Parathyroid adenoma (tissue), 2 donors: ENCODE measurements around the gene ARHGAP1.

Experiments used
- H2AFZ ChIP-seq: fragments of 300-600 bp; sonication (generic); one replicate; pipeline ENCODE4 v1.7.0; 2017; ENCODE audit warnings: antibody characterized with exemption, mild to moderate bottlenecking
- H3K27ac ChIP-seq: fragments of 300-600 bp; sonication (generic); one replicate; pipeline ENCODE4 v1.7.0; 2017
- H3K27me3 ChIP-seq: fragments of 300-600 bp; sonication (generic); one replicate; pipeline ENCODE4 v1.7.0; 2017; ENCODE audit warnings: low read length; ENCODE audit not compliant: control insufficient read depth, insufficient read depth
- H3K36me3 ChIP-seq: fragments of 300-600 bp; sonication (generic); one replicate; pipeline ENCODE4 v1.7.0; 2017; ENCODE audit warnings: low read length; ENCODE audit not compliant: control insufficient read depth, insufficient read depth
- H3K4me1 ChIP-seq: fragments of 300-600 bp; sonication (generic); one replicate; pipeline ENCODE4 v1.7.0; 2017; ENCODE audit warnings: control low read depth
- H3K4me2 ChIP-seq: fragments of 300-600 bp; sonication (generic); one replicate; pipeline ENCODE4 v1.7.0; 2017; ENCODE audit warnings: low read length
- H3K4me3 ChIP-seq: fragments of 300-600 bp; sonication (generic); one replicate; pipeline ENCODE4 v1.7.0; 2017; ENCODE audit warnings: low read depth, low read length
- H3K79me2 ChIP-seq: fragments of 300-600 bp; sonication (generic); one replicate; pipeline ENCODE4 v1.7.0; 2017; ENCODE audit warnings: control low read depth
- H3K9ac ChIP-seq: fragments of 300-600 bp; sonication (generic); one replicate; pipeline ENCODE4 v1.7.0; 2017; ENCODE audit warnings: mild to moderate bottlenecking
- H3K9me3 ChIP-seq: fragments of 300-600 bp; sonication (generic); one replicate; pipeline ENCODE4 v1.7.0; 2017; ENCODE audit warnings: low read length; ENCODE audit not compliant: control insufficient read depth
- TF ChIP-seq, protein P1 (sequence below): fragments of 300-600 bp; sonication (generic); IDR thresholded peaks from one replicate; pipeline ENCODE4 v1.7.0; 2017; ENCODE audit warnings: antibody characterized with exemption, mild to moderate bottlenecking
- donor health status: primary hyperparathyroidism.

Gene ARHGAP1

DNA sequence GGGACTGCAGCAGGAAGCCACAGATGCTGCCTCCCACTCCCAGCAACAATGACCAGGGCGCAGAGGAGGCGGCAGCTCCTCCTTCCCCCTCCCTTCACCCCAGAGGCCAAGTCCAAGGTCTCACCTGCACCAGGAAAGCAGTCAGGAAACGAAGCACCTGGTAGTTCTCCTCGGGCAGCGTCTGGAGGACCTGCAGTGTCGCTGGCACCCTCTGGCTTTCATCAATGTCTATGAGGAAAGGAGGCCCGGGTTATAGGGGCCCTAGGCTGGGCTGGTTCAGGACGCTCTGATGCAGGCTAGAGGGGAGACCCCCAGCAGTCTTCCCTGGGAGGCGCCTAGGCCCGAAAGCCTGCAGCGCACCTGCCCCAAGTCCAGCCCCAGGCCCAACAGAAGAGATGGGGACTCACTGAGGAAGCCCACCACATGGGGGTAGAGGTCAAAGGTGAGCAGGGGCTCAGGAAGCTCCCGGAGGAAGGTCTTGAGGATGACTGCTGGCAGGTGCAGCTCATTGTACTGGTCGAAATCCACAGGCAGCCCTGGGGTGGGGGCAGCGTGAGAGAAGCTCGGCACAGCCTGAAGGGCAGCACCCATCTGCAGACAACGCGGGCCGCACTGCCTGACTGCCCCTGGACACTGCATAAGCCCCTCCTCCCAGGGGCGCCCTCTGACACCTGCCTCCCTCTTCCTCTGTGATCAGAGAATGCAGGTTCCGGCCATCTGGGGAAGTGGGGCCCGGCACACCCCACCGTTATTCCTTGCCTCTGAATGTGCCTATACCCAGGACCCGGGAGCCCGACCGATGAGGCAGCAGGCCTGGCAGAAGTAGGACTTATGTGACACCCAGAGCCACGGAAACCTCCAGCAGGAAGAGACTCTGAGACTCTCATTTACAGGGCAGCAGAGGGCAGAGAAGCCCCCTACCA, 20.9 kb downstream of the ARHGAP1 start:
- Histone ChIP-seq H3K79me2 (no peaks in the 10 kb centered on the region), H3K4me1 (peaks cover 4% of the 10 kb centered on the region), H3K9me3 (no peaks in the 10 kb centered on the region), H3K27ac (no peak overlapping the region), H3K9ac (no peak overlapping the region), H3K36me3 (no peaks in the 10 kb centered on the region), H3K4me2 (no peak overlapping the region), H2AFZ (no peak overlapping the region), H3K27me3 (no peaks in the 10 kb centered on the region), H3K4me3 (no peak overlapping the region)
- TF ChIP-seq, protein P1, sequence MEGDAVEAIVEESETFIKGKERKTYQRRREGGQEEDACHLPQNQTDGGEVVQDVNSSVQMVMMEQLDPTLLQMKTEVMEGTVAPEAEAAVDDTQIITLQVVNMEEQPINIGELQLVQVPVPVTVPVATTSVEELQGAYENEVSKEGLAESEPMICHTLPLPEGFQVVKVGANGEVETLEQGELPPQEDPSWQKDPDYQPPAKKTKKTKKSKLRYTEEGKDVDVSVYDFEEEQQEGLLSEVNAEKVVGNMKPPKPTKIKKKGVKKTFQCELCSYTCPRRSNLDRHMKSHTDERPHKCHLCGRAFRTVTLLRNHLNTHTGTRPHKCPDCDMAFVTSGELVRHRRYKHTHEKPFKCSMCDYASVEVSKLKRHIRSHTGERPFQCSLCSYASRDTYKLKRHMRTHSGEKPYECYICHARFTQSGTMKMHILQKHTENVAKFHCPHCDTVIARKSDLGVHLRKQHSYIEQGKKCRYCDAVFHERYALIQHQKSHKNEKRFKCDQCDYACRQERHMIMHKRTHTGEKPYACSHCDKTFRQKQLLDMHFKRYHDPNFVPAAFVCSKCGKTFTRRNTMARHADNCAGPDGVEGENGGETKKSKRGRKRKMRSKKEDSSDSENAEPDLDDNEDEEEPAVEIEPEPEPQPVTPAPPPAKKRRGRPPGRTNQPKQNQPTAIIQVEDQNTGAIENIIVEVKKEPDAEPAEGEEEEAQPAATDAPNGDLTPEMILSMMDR, result no peak

DNA sequence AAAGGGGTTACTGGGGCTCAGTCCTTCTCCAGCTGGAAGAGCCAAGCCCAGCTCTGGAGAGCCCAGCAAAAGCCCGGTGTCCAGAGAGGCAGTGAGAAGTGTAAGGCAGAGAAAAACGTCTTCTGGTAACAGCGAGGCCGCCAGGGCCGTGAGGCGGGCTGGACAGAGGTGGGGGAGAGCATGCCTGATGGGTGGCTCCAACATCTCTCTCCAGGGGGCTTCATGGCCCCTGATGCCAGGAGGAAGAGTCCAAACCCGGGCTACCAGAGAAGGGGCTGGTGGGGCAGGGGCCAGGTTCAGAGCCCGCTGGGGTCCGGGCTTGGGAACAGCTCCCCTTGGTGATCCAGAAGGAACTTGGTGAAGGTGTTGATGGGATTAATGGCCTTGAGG, 21.7 kb downstream of the ARHGAP1 start:
- no peak overlapping the region for H3K27ac ChIP-seq
- H3K36me3 ChIP-seq, result no peaks in the 10 kb centered on the region
- no peaks in the 10 kb centered on the region for H3K9me3 ChIP-seq
- H3K27me3 ChIP-seq, result no peaks in the 10 kb centered on the region
- TF ChIP-seq, protein P1, result no peak
- no peak overlapping the region for H3K9ac ChIP-seq
- no peak overlapping the region for H3K4me3 ChIP-seq
- H3K4me2 ChIP-seq, result no peak overlapping the region
- no peaks in the 10 kb centered on the region for H3K79me2 ChIP-seq
- H3K4me1 ChIP-seq, result peaks cover 4% of the 10 kb centered on the region
- no peak overlapping the region for H2AFZ ChIP-seq

DNA sequence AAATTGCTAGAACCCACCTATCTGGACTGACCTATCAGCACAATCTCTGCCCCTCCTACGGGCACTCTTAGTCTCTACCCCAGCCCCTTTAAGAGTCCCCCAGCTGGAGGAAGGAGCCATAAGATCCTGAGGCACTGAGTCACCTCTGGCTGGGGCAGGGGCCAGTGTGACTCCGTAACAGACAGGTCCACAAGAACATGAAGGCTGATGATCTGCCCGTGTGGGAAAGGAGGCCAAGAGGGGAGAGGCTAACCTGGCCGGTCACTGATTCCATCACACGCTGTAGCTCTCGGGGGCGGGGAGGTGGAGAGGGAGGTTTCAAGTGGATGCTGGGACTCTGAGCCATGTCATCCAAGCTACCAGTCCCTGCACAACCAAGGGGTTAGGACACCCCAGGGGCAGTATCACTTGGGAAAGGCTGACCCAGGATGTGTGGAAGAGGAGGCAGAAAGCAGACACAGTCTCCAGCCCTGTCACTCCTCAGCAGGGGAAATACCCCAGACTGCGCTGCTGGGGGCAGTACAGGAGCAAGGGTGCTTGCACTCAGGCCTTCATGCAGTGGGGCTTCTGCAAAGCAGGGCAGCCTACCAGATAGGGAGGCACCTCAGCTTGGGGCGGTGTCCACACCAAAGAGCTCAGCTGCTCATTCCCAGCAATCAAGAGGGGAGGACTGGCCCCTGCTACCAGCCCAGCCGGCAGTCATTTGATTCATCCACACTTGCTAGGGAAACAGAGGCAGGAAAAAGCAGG, 22.3 kb downstream of the ARHGAP1 start:
- H3K36me3 ChIP-seq, result no peaks in the 10 kb centered on the region
- no peaks in the 10 kb centered on the region for H3K9me3 ChIP-seq
- H2AFZ ChIP-seq, result no peak overlapping the region
- no peak overlapping the region for H3K4me3 ChIP-seq
- TF ChIP-seq, protein P1, result no peak
- H3K9ac ChIP-seq, result no peak overlapping the region
- H3K79me2 ChIP-seq, result no peaks in the 10 kb centered on the region
- peaks cover 4% of the 10 kb centered on the region for H3K4me1 ChIP-seq
- no peak overlapping the region for H3K4me2 ChIP-seq
- H3K27me3 ChIP-seq, result no peaks in the 10 kb centered on the region
- H3K27ac ChIP-seq, result no peak overlapping the region

DNA sequence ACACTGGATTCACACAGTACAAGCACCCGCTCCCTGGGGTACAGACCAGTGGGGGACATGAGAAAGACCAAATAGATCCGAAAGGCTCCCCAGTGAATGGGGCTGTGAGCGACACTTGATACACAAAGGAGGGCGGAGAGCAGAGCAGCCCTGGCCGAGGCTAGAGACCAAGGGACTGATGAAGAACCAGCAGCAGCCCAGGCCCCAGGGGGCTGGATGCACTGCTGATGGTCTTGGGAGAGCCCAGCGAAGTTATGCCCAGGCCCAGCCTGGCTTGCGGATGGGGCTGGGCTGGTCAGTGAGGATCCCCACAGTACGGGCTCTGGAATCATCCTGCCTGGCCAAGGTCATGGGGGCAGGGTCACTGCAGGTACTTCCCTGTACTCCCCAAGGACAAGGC, 23.2 kb downstream of the ARHGAP1 start:
- Histone ChIP-seq H3K27ac (no peak overlapping the region), H2AFZ (no peak overlapping the region), H3K4me3 (no peak overlapping the region), H3K27me3 (no peaks in the 10 kb centered on the region), H3K4me2 (no peak overlapping the region), H3K9ac (no peak overlapping the region), H3K79me2 (no peaks in the 10 kb centered on the region), H3K9me3 (no peaks in the 10 kb centered on the region), H3K36me3 (no peaks in the 10 kb centered on the region), H3K4me1 (peaks cover 4% of the 10 kb centered on the region)
- TF ChIP-seq, protein P1, result no peak
